Adrenal gland (tissue), 12 donors: Measurements from ENCODE around the gene PSAPL1. TPM values are rescaled to one million over a fixed set of nuclear protein-coding genes. Genes with fewer than 3 reads are reported as not detected.

ENCODE experiments used
- DNase-seq, 7 donors: peaks; one replicate each; pipeline ENCODE4 v3.0.0-alpha.2; 2019 to 2020
- H3K27ac ChIP-seq, 5 donors: fragments of 200-600 bp; sonication (generic) in 4 of 5; 1 replicate in 3 of 5; 2 replicates in 2 of 5; pipeline versions ENCODE4 v1.5.1 to v1.8.0; 2016 to 2020; ENCODE audit warnings: mild to moderate bottlenecking in 1 of 5
- H3K27me3 ChIP-seq: fragments of 200-600 bp; 2 replicates; pipeline ENCODE4 v1.8.0; 2021
- H3K36me3 ChIP-seq, 2 donors: fragments of 200-600 bp; replicated peaks in 1 of 2; 1 replicate in 1 of 2; 2 replicates in 1 of 2; pipeline versions ENCODE4 v1.5.1 to v1.8.0; 2018 to 2022
- H3K4me1 ChIP-seq, 2 donors: fragments of 200-600 bp; replicated peaks in 1 of 2; 1 replicate in 1 of 2; 2 replicates in 1 of 2; pipeline versions ENCODE4 v1.5.1 to v1.8.0; 2018 to 2021
- H3K4me3 ChIP-seq, 4 donors: fragments of 200-600 bp; sonication (generic) in 3 of 4; one replicate each; pipeline ENCODE4 v1.5.1; 2016 to 2018
- H3K9me3 ChIP-seq, 3 donors: fragments of 200-600 bp; sonication (generic) in 1 of 3; replicated peaks in 1 of 3; 1 replicate in 2 of 3; 2 replicates in 1 of 3; pipeline versions ENCODE4 v1.5.1 to v1.8.0; 2016 to 2021
- CTCF ChIP-seq, 6 experiments: fragments of 450-650 bp in 4 of 6; fragments of 200-600 bp in 2 of 6; sonication (generic) in 1 of 6; IDR thresholded peaks; 1 replicate in 5 of 6; 2 replicates in 1 of 6; pipeline versions ENCODE4 v1.5.1 to v1.8.0; 2016 to 2021; ENCODE audit warnings: antibody characterized with exemption in 6 of 6, mild to moderate bottlenecking in 2 of 6, moderate library complexity in 1 of 6
- POLR2A ChIP-seq, 2 donors: fragments of 450-650 bp; IDR thresholded peaks; one replicate each; pipeline ENCODE4 v1.6.1; 2017; ENCODE audit warnings: antibody characterized with exemption in 2 of 2, mild to moderate bottlenecking in 2 of 2, moderate library complexity in 1 of 2
- WGBS, 4 donors: extraction: QIAGEN DNeasy Blood & Tissue Kit in 2 of 4; methylation state at CpG; one replicate each; pipeline versions ENCODE4 v1.1.5 to v1.1.7; 2013 to 2017; 5-methylcytosine and 5-hydroxymethylcytosine counted together
- intact Hi-C, 2 donors: fragments of 100-400 bp; cut with DNase I; formaldehyde crosslinking; loops; one replicate each; pipeline versions ENCODE4 v1.14.1 to v1.15.0; 2022 to 2023
- polyA plus RNA-seq, 3 donors: library from polyadenylated mRNA; stranded (reverse); fragments of 200-250 nt in 2 of 3; fragments of 350-450 nt in 1 of 3; fragmentation: Illumina TruSeq in 1 of 3; extraction: RNeasy Lipid Tissue Mini Kit (QIAGEN cat#74804) in 1 of 3; gene quantifications; one replicate each; pipeline ENCODE4 v1.2.3, GENCODE V29; 2013 to 2014
- total RNA-seq, 9 donors: library from RNA; depleted of rRNA in 4 of 9; stranded (reverse); fragments of >200 nt in 4 of 9; fragments of 120-200 nt in 1 of 9; fragmentation: NEBNext Ultra II Directional in 1 of 9; extraction: Animal tissue kit (Norgen Biotek cat#: 25700) in 1 of 9; gene quantifications; one replicate each; pipeline versions ENCODE4 v1.1.0 to v1.2.4, GENCODE V29; 2013 to 2023
- donor health status: healthy with polysubstance abuse.
- donor health status: Bipolar disorder and iron deficiency.
- donor health status: DM: yes; HTN: yes; CAD: no.
- donor health status: DM: no; HTN: no; CAD: no.
- donor health status: DM: no; HTN: no; CAD: no.
- donor health status: DM: yes; HTN: yes; CAD: no.

PSAPL1 gene
- total and polyA plus RNA-seq, 12 donors = 0.03 to 0.08 TPM; not detected in 10

GRCh38 chr4:7423801-7424552 is 10.8 kb downstream of the PSAPL1 start:
- no peaks in the 10 kb centered on the region for H3K27me3 ChIP-seq
- H3K4me1 ChIP-seq = no peaks in the 10 kb centered on the region
- H3K4me3 ChIP-seq = no peak overlapping the region
- H3K9me3 ChIP-seq = no peaks in the 10 kb centered on the region
- H3K36me3 ChIP-seq = no peaks in the 10 kb centered on the region
- TF ChIP-seq CTCF (IDR thresholded peaks at IDR 0.05) (no peak), POLR2A (IDR thresholded peaks at IDR 0.05) (no peak)
- intact Hi-C loops = no loop called here
- 75 to 89% (median 80%) methylated on average over 11 to 17 of the region's 17 CpGs for WGBS, 4 donors
- no peak overlapping the region for H3K27ac ChIP-seq
- DNase-seq = peak in 4 of 7 donors; percentile 2 to 20 (median 4)

- WGBS, 4 donors = 82 to 96% (median 90%) methylated on average over 5 of the region's 5 CpGs
- peak in 2 of 7 donors; percentile 4 to 5 for DNase-seq
- Histone ChIP-seq H3K27me3 (no peaks in the 10 kb centered on the region), H3K4me1 (no peaks in the 10 kb centered on the region), H3K4me3 (no peak overlapping the region), H3K9me3 (no peaks in the 10 kb centered on the region), H3K27ac (no peak overlapping the region), H3K36me3 (no peaks in the 10 kb centered on the region)
- intact Hi-C loops = no loop called here
- no peak for TF ChIP-seq CTCF (IDR thresholded peaks at IDR 0.05)
- TF ChIP-seq POLR2A (IDR thresholded peaks at IDR 0.05) = no peak
Observed at GRCh38 chr4:7423391-7423790, 11.3 kb downstream of the PSAPL1 start.

GRCh38 chr4:7422898-7423180 is 11.9 kb downstream of the PSAPL1 start:
- H3K27me3 ChIP-seq = no peaks in the 10 kb centered on the region
- DNase-seq = peak in 2 of 7 donors; percentile 2
- TF ChIP-seq CTCF (IDR thresholded peaks at IDR 0.05) (no peak), POLR2A (IDR thresholded peaks at IDR 0.05) (no peak)
- intact Hi-C loops = no loop called here
- 64 to 82% (median 79%) methylated on average over 6 to 9 of the region's 9 CpGs for WGBS, 4 donors
- no peaks in the 10 kb centered on the region for H3K36me3 ChIP-seq
- no peaks in the 10 kb centered on the region for H3K4me1 ChIP-seq
- H3K9me3 ChIP-seq = no peaks in the 10 kb centered on the region
- H3K4me3 ChIP-seq = no peak overlapping the region
- no peak overlapping the region for H3K27ac ChIP-seq

GRCh38 chr4:7422151-7422897 is 12.4 kb downstream of the PSAPL1 start:
- H3K27ac ChIP-seq = no peak overlapping the region
- DNase-seq = peak in 3 of 7 donors; percentile 4 to 35 (median 11)
- no peaks in the 10 kb centered on the region for H3K27me3 ChIP-seq
- no peak overlapping the region for H3K4me3 ChIP-seq
- H3K4me1 ChIP-seq = no peaks in the 10 kb centered on the region
- H3K9me3 ChIP-seq = no peaks in the 10 kb centered on the region
- TF ChIP-seq CTCF (IDR thresholded peaks at IDR 0.05) (no peak), POLR2A (IDR thresholded peaks at IDR 0.05) (no peak)
- 83 to 86% (median 84%) methylated on average over 14 to 19 of the region's 19 CpGs for WGBS, 4 donors
- H3K36me3 ChIP-seq = no peaks in the 10 kb centered on the region
- intact Hi-C loops = no loop called here
